Right ventricle myocardium superior (tissue), 1 donor: ENCODE results near the gene HELZ2. TPM values are rescaled to one million over a fixed set of nuclear protein-coding genes. Genes with fewer than 3 reads are reported as not detected.

Experiments
- ATAC-seq: fragments of 200-7000 bp; cut with Tn5 transposase; one replicate; pipeline ENCODE4 v1.9.1; 2020; ENCODE audit warnings: mild to moderate bottlenecking; ENCODE audit not compliant: poor library complexity
- DNase-seq: peaks from one replicate; pipeline ENCODE4 v3.0.0-alpha.2; 2020
- intact Hi-C: fragments of 100-400 bp; cut with DNase I; formaldehyde crosslinking; loops from one replicate; pipeline ENCODE4 v1.11.2; 2022
- total RNA-seq: library from RNA; stranded (reverse); fragmentation: NEBNext Ultra II Directional; extraction: Animal tissue kit (Norgen Biotek cat#: 25700); gene quantifications from one replicate; pipeline ENCODE4 v1.2.1, GENCODE V29; 2021
- donor health status: DM: no; HTN: yes; CAD: no; lungs with severe emphysema.

Gene HELZ2
- total RNA-seq, 1 donor from 2014 or later: 9.7 TPM

DNA sequence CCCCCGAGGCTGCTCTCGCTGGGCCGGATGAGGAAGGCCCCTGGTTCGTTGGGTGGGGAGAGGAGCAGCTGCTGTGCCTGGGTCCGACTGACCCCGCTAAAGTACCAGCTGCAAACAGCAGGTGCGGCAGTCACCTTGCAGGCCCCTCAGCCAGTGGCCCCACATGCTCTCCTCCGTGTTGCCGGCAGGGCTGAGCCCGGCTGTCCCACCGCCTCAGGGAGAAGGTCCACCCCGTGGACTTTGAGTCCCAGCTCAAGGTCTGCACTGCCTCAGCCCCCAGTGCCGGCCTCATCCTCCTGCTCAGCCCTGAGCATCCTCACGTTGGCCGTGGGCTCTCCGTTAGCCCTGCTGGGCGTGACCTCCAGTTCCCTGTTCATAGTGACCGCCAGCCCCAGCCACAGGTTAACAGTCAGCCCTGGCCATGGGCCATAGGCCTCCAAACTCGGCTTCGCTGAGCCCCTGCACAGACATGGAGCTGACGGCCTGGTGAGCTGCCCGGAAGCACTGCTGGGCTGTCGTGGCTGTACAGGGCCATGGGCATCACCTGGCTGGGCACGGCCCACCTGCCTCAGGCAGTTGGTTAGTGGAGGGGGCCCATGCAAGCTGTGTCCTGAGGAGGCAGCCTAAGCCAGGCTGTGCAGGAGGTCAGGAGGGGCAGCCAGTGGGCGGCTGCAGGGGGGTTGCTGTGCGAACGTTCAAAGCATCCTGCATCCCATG, 29.6 kb downstream of the HELZ2 start:
- intact Hi-C loops: no loop called here
- no peak for ATAC-seq
- no peak for DNase-seq

DNA sequence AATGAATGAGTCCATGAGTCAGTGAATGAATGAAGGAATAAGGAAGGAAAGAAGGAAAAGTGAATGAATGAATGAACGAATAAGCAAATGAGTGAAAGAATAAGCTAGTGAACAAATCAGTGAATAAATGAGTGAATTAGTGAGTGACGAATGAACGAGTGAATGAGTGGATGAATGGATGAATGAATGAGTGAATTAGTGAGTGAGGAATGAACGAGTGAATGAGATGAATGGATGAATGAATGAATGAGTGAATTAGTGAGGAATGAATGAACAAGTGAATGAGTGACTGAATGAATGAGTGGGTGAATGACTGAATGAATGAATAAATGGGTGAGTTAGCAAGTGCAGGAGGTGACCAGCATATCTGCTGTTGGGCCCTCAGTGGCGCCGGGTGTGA, 30.3 kb downstream of the HELZ2 start:
- ATAC-seq (no peak), DNase-seq (no peak)
- intact Hi-C loops: no loop called here

DNA sequence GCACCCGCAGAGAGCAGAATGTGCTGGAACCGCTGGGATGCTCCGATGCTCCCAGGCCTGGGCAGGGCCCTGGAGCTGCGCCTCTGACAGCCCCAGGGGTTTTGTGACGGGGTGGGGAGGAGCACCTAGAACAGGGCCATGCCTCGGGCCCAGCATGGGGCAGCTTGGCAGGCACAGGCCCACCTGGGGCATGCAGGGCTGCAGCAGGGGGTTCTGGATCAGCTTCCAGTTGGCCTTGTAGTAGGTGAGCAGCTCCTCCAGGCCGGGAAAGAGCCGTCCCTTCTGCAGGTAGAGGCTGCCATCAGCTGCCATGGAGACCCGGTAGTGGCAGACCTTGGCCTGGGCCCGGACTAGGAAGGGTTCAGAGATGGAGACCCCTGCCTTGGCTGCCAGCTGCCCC, 30.9 kb downstream of the HELZ2 start:
- no peak for DNase-seq
- ATAC-seq: no peak
- intact Hi-C loops: no loop called here

DNA sequence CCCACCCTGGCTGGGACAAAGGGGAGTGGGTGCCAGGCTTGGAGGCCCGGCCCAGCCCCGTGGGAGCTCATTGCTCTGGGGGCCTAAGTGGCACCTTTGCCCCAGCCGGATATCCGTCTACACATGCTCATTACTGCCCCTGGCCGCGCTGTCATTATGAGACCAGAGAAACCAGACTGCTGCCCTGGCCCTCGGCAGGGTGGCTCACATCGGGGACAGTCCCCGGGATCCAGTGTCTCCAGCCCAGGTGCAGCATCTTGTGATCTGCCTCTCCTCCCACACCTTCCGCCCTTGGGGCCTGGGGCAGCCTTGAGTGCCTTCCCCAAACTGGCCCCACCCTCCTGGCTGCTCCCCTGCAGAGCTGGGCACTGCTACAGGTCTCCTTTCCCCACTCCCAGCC, 31.3 kb downstream of the HELZ2 start:
- intact Hi-C loops: no loop called here
- ATAC-seq (no peak), DNase-seq (no peak)

DNA sequence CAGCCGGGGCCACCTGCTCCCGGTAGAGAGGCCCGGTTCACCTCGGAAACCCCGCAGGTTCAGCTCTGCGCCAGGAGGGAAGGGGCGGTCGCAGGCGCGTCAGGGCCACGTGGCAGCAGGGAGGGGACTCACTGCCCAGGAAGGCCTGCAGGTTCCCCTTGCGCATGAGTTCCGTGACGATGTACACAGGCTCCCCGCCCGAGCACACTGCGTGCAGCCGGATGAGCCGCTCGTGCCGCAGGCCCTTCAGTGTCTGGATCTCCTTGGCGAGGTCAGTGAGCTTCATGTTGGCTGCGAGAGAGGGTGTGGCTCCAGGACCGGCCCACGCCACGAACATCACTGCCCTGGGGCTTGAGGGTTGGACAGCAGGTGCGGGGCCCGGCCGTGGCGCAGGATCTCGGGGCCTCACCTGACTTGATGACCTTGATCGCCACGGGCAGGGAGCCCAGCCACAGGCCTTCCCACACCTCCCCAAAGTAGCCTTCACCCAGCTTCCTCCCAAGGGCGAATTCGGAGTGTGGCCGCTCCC, 31.9 kb downstream of the HELZ2 start:
- ATAC-seq (no peak), DNase-seq (no peak)
- intact Hi-C loops: no loop called here

DNA sequence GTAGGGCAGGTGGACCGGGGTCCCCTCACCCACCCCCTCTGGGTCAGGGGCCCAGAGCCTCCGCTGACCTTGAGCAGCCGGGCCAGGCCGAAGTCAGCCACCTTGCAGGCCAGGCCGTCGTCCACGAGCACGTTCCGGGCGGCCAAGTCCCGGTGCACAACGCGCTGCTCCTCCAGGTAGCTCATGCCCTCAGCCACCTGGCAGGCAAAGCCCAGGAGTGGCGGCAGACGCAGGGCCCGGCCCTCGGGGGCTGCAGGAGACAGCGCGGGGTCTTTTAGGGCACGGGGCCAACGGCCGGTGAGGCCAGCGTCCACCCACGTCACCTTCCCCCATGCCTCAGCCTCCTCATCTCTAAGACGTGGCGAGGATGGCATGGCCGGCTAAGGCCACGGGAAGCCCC, 32.7 kb downstream of the HELZ2 start:
- no peak for ATAC-seq
- no peak for DNase-seq
- intact Hi-C loops: no loop called here

DNA sequence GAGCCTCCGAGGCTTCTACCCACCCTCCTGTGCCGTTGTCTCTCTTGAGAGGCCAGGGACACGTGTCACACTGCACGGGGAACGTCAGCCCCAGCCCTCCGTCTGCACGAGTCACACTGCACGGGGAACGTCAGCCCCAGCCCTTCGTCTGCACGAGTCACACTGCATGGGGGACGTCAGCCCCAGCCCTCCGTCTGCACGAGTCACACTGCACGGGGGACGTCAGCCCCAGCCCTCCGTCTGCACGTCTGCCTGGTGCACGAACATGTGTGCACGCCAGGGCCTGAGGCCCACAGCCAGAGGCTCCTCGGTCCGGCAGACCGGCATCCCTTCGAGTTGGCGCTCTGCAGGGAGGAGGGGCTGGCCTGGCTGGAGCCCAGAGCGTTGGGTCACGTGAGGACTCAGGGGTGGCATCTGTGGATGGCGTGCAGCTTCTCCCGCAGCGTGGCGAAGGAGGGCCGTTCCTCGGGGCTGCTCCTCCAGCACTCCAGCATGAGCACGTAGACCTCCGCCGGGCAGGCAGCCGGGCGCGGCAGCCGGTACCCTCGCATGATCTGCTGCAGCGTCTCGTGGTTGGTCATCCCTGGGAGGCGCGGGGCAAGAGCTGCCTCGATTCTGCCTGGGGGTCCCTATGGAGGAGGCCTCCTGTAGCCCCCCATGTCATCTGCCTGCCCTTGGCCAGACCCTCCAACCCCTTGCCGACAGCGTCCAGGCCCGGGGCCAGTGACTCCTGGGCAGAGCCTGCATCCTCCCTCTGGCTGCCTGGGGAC, 33.4 kb downstream of the HELZ2 start:
- ATAC-seq (no peak), DNase-seq (no peak)
- intact Hi-C loops: no loop called here

DNA sequence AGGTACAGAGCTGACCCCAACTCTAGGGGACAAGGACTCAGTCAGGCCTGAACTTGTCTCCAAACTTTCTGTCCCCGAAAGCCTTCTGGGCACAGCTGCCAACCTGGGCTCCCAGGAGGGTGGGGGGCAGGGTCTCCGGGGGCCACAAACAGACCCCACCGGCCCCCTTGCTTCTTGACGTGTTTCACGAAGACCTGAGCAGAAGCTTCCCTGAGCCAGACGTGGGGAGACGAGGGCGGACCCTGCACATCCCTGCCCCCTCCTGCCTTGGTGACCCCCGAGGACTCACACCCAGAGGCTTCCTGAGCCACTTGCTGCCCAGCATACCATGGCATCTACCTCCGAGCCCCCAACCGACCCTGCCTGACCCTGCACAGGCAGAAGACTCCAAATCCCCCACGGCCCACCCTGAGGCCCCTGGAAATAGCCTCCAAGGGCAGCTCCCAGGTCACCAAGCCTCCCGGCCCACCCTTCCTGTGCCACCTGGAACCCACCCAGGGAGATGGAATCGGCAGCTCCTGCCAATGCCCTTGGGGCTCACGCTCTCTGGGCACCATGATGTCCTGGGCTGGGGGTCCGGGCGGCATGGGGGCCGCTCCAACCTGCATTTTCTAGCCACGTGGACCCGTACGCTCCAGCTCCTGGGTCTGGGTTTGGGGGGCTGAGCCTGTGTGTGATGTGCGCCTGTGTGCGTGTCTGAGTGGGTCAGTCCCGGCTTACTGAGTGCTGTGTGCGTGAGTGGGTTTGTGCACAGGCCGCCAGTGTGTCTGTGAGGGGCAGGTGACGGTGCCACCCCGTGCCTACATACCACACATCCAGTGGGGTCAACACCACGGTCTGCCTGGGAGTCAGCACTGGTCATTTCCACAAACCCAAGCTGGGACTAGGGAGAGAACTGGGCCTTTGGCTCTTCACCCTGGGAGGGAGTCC, 34.3 kb downstream of the HELZ2 start:
- ATAC-seq (no peak), DNase-seq (no peak)
- intact Hi-C loops: loop anchor here (2.0 to 5.0 kb wide), 2 partner anchors 73 to 433 kb away; no protein-coding TSS in a partner anchor

DNA sequence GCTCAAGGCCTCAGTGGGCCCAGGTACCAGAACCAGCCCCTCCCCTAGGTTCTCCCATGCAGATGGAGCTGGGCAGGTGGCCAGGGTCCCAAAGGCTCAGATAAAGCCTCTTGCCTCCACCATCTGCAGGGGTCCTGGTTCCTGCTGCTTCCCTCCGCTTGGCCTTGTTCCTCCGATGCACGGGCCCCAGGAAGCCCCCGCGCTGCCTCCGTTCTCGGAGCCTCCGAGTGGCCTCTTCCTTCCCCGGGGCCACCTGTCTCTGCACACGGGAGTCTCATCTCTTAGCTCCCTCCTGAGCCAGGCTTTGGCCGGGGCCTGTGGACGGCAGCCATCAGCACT, 35.0 kb downstream of the HELZ2 start:
- DNase-seq (no peak), ATAC-seq (no peak)
- intact Hi-C loops: loop anchor here (2.0 to 5.0 kb wide), 2 partner anchors 73 to 434 kb away; no protein-coding TSS in a partner anchor

DNA sequence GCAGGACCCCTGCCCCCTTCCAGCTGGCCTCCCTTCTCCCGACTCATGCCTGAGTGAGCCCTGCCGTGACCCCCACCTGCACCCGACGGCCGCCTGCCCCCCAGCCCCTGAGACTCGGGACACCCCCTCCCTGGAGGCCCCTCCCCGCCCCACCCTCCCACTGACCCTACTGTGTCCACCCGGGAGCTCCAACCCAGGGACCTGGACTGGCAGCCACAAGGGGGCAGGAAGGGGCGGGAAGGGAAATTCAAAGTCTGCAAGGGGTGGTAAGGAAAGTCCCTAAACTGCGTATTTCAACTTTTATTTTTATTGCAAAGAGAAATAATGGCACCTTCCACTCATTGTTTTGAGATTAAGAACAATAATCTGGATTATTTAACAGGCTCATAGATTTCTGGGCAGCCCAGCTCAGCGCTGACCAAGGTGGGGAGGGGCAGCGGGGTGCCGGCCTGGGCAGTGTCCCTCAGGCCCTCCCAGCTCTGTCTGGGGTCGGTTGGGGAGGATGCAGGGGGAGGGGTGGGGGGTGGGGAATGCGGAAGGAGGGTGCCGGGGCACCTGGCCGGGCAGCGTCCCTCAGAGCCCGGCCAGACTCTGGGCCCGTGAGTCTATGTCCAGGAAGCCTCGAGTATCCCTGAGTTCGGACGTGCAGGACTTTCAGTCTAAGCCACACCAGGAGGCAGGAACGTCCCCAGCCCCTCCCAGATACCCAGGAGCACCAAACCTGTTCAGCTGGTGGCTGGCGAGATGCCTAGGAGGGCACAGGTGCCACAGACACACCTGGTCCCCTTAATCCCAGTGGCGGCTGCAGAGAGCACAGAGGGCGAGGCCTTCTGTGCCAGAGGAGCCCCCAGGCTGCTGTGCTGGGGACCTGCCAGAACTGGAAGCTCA, 35.6 kb downstream of the HELZ2 start:
- ATAC-seq (peak; percentile 44), DNase-seq (no peak)
- intact Hi-C loops: loop anchor here (2.0 to 5.0 kb wide), 2 partner anchors 74 to 434 kb away; no protein-coding TSS in a partner anchor

DNA sequence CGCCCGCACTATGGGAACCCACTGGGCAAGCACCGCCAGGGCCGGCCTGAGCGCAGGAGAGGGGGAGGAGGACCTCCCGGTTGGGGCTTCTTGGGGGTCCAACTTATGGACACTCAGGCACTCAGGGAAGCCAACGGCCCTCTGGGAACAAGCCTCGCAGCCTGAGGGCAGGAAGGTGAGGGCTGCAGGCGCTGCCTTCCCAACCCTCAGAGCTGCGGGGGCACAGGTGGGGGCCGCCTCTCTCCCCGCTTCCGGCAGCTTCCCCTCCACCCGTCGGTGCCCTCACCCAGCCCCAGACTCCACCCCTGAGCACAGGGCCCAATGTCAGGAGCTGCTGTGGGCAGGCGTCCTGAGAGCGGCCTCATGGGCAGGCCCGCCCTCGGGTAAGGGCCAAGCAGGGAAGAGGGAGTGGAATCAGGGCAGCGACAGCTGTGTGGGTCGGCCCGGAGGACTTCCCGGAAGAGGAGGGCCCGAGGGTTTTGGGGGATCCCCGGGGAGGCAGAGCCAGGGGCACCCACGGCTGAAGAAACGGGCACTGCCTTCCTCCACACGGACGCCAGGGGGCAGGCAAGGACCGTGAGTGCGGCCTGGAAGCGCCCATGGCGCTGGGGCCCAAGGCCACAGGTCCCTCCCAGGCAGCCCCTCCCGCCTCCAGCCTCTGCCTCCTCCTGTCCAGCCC, 36.4 kb downstream of the HELZ2 start:
- intact Hi-C loops: loop anchor here (2.0 to 5.0 kb wide), 2 partner anchors 75 to 435 kb away; no protein-coding TSS in a partner anchor
- peak; percentile 93 for ATAC-seq
- DNase-seq: peak; percentile 92

DNA sequence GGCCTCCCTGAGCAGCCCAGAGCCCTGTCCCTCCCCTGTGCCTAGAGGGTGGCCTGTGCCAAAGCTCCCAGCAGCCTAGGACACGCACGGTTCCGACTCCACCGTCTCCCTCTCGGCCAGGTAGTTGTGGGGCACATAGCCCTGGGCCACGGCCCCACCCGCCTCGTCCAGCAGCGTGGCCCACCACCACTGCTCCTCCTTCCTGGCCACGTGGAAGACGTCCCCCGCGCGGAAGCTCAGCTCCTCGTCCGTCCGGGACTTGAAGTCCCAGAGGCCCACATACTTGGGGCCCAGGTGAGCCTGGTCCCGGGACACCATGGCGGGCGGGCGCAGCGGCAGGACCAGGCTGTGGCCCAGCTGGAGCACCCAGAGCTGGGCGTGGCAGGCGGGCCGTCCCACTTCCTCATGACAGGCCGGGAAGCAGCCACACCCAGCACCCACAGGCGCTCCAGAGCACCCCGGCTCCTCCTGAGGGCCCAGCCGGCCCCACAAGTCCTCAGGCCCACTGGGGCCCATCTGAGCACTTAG, 37.0 kb downstream of the HELZ2 start, which contains the start of gene PTK6:
Gene PTK6, minus strand, starts transcription at position 380 of the 528 bp plus-strand sequence. Its CDS starts 62 bp downstream, at position 318.
- intact Hi-C loops: loop anchor here (5.0 kb wide), 1 partner anchor 75 kb away; no protein-coding TSS in a partner anchor
- ATAC-seq (peak; percentile 41), DNase-seq (peak; percentile 81)

DNA sequence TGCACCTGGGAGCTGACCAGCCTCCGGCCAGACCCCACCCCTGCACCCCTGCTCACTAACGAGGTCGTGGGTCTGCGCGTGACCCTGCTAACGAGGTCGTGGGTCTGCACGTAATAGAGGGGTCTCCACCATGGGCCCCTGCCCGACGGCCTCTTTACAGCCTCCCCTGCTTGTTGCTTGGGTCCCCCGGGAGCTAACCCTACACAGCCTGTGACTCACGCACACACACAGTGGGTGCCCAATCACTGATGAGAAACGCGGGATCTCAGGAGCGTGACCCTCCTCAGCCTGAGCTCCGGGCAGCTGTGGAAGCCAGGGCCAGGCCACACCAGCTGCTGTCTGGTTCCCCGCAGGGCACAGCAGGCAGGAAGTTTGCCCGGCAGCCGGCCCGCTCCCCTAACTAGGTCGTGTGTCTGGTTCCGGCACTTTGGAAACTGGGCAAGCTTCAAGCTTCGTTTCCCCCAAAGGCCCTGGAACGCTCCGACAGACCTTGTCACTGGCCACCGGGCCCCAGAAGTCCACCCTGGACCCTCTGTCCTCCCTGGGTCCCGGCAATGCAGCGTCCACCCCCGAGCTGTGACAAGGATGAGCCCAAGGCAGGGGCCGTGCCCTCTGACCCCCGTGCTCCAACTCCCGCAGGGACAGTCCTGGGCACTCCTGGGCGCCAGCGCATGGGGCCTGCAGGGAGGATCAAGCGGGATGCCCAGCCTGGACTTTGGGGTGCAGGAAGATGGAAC, 37.6 kb downstream of the HELZ2 start:
- intact Hi-C loops: loop anchor here (5.0 kb wide), 1 partner anchor 76 kb away; no protein-coding TSS in a partner anchor
- peak; percentile 41 for DNase-seq
- ATAC-seq: no peak

DNA sequence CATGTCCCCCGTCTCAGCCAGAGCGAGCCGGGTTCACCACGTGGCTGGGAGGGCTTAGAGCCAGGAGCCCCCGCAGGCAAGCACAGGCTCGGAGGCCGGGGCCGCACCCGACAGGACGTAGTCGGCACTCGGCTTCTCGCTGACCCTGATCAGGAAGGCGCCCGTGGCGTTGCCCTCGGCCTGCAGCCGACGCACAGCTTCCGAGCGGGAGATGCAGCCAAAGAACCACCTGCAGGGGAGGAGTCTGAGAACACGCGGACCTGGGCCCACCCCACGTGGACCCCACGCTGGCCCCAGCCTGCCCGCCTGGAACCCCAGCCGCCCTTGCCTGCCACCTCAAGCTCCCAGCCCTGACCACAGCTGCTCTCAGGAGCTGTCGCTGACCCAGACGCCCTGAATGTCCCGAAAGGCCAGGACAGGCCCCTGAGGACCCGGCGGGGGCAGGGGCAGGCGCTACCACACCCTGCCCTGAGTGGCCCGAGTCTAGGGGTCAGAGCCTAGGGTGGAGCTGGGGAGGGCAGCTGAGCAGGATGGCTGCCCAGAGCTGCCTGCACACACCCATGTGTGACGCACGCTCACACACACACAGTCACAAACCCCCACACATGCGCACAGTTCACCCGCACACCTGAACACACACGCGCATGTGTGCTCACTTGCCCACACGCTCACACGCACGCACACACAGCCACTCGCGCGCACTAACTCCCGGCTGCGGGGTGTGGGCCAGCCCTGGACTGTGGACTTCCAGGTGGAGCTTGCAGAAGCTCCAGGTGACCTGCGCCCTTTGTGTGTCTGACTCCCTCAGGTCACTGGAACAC, 39.0 kb downstream of the HELZ2 start:
- intact Hi-C loops: loop anchor here (5.0 kb wide), 1 partner anchor 77 kb away; no protein-coding TSS in a partner anchor
- DNase-seq: peak; percentile 37
- no peak for ATAC-seq

DNA sequence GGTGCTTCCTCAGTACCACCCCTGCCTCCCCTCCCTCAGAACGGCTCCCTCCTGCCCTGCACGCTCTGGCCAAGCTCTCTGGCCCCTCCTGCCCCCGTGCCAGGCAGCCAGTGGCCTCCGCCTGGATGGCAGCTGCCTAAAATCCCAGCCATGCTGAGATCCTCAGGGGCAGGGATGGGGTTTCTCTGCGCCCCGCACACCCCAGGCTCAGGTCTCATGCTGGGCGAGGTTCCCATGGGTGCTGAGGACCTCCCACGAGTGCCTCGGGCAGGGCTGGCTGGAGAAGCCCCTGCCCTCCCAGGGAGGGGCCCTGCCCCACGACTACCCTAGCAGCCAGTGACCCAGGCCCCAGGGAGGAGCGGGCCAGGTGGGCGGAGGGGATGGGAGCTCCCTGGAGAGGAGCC, 39.6 kb downstream of the HELZ2 start:
- intact Hi-C loops: no loop called here
- ATAC-seq: no peak
- DNase-seq: no peak
